Hematopoietic multipotent progenitor cell treated with erythropoietin and hydrocortisone succinate and interleukin-3 and kit ligand, for 15 days (in vitro differentiated cells): ENCODE data around the gene TBCD.
"Not testable (repeated sequence)": the region's sequence is repeated elsewhere in the genome, so short reads cannot be mapped to it uniquely, and the experiment has no call there.

ENCODE experiments used
- DNase-seq: peaks from one replicate; pipeline ENCODE4 v3.0.0-alpha.2; 2015; ENCODE audit warnings: low spot score

TBCD gene

GRCh38 chr17:82974136-82974952 lies 222.5 kb downstream of the TBCD start:
- DNase-seq: no peak

GRCh38 chr17:82976982-82977488 lies 225.2 kb downstream of the TBCD start:
- no peak for DNase-seq

GRCh38 chr17:82977606-82978005 lies 225.7 kb downstream of the TBCD start:
- DNase-seq: no peak

- DNase-seq: no peak
These were observed 227.0 kb downstream of the TBCD start for GRCh38 chr17:82978765-82979349.

GRCh38 chr17:82979718-82980117 lies 227.9 kb downstream of the TBCD start:
- no peak for DNase-seq

GRCh38 chr17:82980632-82981031 lies 228.8 kb downstream of the TBCD start:
- DNase-seq: no peak

- no peak for DNase-seq
These were observed 229.4 kb downstream of the TBCD start for GRCh38 chr17:82981141-82981730.

- DNase-seq: no peak
These were observed 231.8 kb downstream of the TBCD start for GRCh38 chr17:82983510-82984248.

GRCh38 chr17:82984249-82984617 lies 232.4 kb downstream of the TBCD start:
- not testable (repeated sequence) for DNase-seq

GRCh38 chr17:82984751-82985427 lies 233.0 kb downstream of the TBCD start:
- no peak for DNase-seq

- DNase-seq: no peak
These were observed 233.6 kb downstream of the TBCD start for GRCh38 chr17:82985428-82985805.

- no peak for DNase-seq
These were observed 234.1 kb downstream of the TBCD start for GRCh38 chr17:82985973-82986372.

- DNase-seq: not testable (repeated sequence)
These were observed 237.2 kb downstream of the TBCD start for GRCh38 chr17:82989051-82989450.

- no peak for DNase-seq
These were observed 238.0 kb downstream of the TBCD start for GRCh38 chr17:82989881-82990280.

- DNase-seq: no peak
These were observed 241.1 kb downstream of the TBCD start for GRCh38 chr17:82993005-82993404.
